Activated gamma-delta T cell treated with Interleukin-2 at 50 U/mL for 16 hours (primary cell): Measurements from ENCODE around the gene SLC25A27.
"Not testable (repeated sequence)": the region's sequence is repeated elsewhere in the genome, so short reads cannot be mapped to it uniquely, and the experiment has no call there.

Experiments
- DNase-seq: peaks from one replicate; pipeline ENCODE4 v3.0.0-alpha.2; 2020

The SLC25A27 gene, protein sequence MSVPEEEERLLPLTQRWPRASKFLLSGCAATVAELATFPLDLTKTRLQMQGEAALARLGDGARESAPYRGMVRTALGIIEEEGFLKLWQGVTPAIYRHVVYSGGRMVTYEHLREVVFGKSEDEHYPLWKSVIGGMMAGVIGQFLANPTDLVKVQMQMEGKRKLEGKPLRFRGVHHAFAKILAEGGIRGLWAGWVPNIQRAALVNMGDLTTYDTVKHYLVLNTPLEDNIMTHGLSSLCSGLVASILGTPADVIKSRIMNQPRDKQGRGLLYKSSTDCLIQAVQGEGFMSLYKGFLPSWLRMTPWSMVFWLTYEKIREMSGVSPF

DNA sequence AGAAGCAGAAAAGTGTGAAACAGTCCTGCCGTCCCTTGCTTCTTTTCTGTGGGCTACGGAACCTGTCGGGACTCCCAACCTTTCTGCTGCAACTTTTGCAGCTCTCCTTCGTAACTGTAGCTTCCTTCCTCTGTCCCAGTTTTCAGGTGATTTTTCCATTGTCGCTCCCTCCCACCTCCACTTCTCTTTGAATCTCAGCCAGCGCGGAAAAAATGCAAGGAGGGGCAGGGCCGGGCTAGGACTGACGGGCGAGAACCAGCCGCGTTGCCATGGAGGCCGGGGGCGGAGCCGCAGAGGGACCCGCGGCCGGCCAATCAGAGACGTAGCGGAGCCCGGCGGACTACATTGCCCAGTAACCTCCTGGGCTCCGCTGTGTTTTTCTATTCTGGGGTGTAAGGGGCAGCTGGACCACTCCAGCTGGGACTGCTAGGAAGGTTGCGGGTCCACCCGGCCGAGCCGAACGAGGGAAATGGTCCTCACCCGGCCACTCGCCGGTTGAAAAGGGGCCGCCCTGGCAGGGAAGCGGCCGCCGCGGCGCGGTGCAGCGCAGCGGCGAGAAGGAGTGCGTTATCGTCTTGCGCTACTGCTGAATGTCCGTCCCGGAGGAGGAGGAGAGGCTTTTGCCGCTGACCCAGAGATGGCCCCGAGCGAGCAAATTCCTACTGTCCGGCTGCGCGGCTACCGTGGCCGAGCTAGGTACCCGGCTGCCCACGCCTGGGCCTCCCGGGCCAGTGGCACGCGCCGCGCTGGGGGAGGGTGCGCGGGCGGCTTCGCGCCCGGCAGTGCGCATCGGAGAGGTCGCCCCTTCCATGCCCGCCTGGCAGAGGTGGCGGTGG is at the start of gene SLC25A27, which contains the start of gene CYP39A1:
Gene SLC25A27 (plus strand): TSS at position 373 of the 836 bp plus-strand sequence. CDS start 218 bp downstream, at position 591.
Gene CYP39A1 (minus strand): TSS at position 216 of the 836 bp plus-strand sequence. CDS start 236 bp downstream, outside the sequence.
- peak; percentile 70 for DNase-seq

DNA sequence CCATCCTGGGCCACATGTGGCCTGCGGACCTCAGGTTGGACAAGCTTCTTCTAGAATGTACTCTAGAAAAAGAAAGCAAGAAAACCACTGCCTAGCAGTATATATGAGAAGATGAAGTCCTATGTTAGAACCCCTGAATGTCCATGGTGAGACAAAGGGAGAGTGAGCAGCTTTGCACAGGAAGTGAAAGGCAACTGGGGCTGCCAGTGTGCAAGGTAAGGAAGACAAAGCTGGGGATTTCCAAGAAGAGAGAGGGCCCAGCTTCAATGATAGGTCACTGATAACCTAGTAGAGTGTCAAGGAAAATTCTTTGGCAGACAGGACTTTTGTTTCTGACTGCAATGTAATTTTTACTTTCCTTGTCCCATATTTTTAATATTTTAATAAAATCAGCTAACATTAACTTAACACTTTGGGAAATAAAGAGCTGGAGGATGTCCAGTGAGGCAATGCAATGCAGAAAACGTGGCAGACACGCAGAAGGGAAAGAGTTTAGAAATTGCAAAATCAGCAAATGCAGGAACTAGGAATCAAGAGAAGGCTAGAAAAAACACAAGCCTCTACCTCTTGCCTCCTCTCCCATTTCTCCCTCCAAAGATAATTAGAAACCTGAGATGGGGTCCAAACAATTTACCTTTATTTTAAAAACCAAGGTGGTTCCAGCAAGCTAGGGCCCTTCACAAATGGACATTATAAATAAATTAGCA is 47.5 kb upstream of the SLC25A27 start:
- DNase-seq = no peak

DNA sequence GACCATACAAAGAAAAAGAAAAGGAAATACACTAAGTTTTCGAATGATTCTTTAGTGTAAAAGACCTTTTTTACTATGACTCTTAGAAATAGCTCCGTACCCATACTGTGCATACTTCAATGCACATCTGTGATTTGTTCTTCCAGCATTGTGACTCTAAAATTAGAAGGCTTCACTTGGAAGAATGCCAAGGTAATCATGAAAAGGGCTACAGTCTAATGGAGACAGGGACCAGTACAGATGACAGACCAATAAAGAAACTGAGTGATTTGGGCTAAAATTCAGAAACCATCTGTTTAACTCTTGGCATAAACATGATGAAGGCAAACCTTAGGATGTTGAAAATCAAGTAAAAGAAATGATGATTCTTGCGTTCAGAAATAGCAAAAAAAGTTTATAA is 46.4 kb upstream of the SLC25A27 start:
- no peak for DNase-seq

DNA sequence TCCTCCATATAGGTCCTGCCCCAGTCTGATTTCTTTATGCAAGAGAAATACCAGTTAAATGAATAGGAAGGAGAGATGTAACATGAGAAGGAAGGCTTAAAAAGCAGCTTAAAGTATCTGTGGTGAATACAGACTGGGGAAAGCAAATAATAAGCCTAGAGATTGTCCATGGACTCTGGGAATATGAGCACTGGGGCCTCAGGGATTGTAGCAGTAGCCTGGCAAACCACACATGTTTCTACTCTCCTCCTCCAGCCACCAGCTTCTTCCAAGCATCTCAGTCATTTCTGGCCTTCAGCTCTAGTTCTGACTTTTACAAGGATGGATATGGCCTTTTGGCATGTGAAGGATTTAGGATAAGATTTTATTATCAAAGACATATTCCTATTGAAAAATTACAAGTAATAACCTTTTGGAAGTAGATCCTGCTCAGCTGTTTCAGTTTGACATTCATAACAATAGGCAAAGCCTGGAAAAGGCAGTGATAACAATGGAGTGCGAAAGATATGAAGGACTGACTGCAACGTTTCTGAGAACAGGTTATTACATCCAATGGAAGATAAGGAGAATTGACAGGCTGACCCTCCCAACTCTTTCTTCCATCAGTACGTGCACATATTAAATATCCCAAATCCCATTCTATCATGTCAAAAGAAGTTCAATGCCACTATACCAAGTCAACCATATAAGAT is 41.8 kb upstream of the SLC25A27 start:
- no peak for DNase-seq

DNA sequence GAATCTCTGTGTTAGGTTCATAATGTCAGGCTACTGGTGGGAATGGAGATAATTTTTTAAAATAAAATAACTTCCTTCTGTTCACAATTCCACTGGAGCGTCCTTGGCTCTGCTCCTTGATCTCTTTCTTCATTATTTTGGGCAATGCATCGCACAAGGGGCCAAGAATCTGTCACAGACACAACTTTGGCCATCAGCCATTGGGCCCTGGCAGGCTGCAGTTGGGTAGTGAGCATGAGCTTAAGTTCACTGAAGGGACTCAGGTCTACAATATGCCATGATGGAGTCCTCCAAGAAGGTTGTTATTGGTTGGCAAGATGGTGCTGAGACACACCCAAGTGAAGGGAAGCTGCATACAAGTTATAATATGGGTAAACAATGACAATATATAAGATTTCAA is 40.1 kb upstream of the SLC25A27 start:
- DNase-seq = no peak

DNA sequence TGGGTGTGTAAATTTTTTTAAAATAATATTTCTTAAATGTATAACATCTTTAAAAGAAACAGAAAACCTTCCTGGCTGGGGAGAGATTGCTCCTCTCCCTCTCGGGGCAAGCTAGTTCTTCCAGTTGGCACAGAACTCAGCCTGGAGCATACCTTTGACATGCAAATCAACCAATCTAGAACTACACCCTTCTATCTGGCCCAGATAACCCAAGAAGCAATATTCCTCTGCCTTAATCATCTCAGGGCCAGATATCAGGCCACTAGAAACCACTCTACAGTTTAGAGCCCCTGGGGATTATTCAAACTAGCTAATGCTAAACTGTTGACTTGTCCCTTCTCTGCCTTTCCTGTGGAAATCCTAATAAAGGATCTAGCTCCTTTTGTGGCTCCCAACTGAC is 34.0 kb upstream of the SLC25A27 start:
- no peak for DNase-seq

DNA sequence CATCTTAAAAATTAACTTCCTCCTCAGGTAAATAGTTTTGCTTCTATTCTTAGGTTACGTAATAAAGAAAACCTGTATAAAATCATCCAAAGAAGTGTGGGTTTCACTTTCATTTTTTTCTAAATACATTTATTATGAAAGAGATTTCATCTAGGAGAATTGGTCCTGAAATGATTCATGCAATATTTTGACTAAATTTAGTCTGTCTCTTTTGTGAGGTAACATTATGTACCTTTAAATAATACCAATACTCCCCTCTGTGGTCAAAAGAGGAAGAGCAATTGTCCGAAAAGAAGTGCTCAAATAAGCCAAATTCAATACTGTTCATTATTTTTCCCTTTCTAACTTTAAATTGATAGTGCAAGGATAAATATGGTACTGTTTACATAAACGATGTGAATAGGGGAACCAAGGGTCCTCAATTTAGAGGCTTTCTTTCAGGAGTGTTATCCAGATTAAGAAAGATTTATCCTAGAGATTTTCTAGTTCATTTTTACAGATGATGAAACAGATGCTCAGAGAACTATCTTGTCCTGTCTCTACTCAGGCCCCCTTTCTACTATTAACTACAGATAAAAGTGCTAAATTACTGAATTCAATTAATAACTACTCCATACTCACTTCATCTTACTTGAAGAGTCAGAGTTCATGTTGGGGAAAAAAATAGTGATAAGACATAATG is 26.4 kb upstream of the SLC25A27 start:
- no peak for DNase-seq

DNA sequence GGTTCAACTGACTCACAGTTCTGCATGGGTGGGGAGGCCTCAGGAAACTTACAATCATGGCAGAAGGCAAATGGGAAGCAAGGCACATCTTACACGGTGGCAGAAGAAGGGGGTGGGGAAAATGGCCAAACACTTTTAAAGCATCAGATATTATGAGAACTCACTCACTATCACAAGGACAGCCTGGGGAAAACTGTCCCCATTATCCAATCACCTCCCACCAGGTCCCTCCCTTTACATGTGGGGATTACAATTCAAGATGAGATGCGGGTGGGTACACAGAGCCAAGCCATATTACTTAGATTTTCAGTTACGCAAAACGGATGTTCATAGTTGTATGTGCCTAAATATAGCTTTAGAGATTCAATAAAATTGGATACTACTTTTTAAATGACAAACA is 25.8 kb upstream of the SLC25A27 start:
- no peak for DNase-seq

DNA sequence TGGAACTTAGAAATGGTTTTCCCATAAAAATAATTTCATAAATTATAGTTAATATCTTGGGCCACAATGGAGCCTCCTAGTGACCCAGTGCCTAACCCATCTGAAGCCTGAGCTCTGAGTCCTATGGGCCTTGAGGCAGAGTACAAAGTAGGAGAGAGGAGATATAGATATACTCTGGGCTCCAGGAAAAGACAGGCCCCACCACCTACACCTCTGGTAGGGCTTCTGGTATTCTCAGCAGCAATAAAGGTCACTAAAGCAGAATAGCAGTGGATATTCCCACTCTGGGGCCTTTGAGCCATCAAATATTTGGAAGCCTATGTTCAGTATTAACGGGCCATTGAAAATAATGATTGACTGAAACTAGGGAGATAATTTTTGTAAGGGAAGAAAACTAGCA is 24.3 kb upstream of the SLC25A27 start:
- DNase-seq = no peak

DNA sequence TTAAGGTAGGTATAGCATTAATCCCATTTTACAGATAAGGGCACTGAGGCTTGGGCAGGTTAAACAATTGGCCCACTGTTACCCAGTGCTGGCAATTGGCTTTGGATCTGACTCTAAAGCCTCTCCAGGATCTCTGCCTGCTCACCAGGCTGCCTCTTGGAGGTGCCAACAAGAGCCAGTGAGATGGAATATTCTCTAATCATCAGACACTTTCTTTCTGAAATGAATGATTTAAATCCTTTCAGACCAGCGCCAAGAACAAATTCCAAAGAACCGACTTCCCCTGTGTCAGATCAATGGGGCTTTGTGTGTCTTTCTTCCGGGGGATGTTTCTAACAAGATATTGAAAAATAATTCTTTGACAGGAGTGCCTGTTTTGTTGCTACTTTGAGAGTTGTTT is 23.8 kb upstream of the SLC25A27 start:
- no peak for DNase-seq

DNA sequence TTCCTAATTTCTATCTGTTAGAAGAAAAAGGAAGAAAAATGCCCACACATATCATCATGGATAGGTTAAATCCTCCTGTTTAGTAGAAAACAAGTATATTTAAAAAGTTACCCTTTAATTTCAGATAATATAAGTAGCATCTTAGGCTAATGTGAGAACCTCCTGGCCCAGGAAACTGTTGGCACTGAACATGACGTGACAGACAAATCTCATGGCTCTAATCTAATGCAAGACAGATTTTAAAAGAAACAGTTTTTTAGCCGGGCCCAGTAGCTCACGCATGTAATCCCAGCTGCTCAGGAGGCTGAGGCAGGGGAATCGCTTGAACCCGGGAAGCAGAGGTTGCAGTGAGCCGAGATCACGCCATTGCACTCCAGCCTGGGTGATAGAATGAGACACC is 23.1 kb upstream of the SLC25A27 start:
- DNase-seq = no peak

DNA sequence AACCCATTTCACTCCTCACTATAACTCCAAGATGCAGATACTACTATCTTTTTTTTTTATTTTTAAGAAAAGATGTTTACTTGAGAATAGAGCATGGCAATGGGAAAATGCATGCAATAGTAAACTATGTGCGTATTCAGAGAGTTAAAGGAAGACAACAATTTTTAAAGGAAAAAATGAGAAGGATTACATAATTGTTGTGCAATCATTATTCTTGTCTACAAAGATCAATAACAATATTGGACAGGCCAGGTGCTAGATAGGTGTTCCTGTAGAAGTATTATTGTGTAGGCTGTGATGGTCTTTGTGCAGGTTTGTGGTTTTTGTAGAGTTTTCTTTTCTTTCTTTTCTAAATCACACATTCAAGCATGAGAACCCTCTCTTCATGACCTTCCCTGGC is 20.7 kb upstream of the SLC25A27 start:
- DNase-seq = no peak

DNA sequence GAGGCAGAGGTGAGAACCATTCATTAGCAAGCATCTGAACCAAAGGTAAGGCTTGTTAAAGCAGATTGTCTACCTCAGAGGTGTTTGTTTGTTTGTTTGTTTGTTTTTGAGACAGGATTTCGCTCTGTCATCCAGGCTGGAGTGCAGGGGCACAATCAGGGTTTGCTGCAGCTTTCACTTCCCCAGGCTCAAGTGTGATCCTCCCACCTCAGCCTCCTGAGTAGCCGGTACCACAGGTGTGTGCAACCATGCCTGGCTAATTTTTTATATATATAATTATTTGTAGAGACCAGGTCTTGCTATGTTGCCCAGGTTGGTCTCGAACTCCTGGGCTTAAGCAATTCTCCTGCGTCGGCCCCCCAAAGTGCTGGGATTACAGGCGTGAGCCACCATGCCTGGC is 17.3 kb upstream of the SLC25A27 start:
- DNase-seq = no peak

DNA sequence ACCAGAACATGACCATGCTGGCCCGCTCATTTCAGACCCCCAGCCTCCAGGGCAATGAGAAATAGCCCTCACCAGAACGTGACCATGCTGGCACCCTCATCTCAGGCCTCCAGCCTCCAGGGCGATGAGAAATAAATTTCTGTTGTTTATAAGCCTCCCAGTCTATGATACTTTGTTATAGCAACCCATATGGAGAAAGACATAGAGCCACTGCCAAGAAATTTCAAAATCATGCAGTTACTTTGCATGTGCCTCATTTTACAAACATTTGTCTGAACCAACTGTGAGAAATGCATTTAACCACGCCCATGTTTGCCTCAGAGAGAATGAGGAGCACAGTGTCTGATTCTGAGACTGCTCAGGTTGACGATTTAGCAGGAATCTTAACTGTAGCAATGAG is 15.6 kb upstream of the SLC25A27 start:
- no peak for DNase-seq

DNA sequence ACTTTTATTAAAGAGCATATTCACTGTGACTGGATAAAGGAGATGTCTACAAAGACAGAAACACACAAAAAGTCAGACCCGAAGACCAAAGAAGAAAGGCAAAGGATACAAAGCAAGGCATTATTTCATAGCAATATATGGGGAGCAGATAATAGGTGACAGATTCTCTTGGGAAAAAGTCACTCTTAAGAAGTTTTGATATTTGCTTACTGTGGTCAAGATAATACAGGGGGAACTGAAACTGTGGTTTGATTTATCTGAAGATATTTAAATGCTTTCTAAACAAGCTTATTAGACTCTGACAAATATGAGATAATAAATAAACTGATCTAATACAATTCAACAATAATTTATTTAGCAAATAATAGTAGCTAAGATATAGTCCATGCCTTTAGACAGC is 14.8 kb upstream of the SLC25A27 start:
- DNase-seq = no peak

DNA sequence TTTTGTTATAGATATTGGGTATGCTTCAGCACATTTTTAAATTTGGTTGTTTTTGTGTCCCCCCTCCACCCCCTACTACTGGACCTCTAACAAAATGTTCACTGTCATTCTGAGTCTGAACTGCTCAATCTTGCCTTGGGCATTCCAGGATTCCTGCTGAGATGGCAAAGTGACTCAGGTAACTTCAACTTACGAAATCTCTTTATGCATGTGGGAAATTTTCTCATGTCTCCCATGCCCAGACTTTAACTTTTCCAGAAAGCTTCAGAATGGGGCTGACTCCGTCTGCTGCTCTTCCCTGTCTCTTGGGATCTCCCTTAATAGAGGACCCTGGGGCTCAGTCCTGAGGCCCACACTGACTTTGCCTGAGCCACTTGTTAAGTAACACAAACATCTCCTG is 14.1 kb upstream of the SLC25A27 start:
- DNase-seq = no peak

DNA sequence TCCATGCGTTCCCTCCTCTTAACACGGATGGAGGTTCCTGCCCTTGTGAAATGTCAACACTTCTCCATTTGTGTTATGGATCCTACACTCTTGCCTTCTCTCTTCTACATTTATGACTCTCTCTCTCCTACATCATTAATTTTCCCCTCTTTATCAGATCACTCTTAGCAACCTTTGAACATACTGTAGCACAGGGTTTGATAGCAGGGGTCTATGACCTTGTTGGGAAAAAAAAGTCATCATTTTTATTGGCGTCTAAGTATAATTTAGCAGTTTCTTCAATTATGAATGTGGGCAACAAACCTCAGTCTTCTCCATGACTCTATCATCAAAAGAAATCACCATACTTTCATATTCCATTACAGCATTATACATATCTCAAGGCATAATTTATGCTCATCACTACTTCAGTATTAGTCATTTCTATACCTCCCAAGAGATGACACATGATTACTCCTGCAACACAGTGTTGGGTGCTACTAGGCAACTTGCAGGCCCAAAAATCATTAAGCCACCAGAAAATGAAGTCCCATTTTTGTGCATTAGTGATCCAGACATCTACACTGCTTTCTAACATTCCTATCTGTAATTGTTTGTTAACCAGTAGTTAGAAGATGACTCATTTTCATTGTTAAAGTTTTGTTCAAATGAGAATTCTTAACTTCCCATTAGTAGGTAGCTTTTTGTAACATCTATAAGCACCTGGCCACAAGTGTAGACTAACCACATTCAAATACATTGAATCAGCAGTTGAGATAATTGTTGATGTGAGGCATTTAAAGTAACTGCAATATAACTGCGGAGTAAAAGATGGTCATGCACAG is 9.6 kb upstream of the SLC25A27 start:
- DNase-seq = no peak

DNA sequence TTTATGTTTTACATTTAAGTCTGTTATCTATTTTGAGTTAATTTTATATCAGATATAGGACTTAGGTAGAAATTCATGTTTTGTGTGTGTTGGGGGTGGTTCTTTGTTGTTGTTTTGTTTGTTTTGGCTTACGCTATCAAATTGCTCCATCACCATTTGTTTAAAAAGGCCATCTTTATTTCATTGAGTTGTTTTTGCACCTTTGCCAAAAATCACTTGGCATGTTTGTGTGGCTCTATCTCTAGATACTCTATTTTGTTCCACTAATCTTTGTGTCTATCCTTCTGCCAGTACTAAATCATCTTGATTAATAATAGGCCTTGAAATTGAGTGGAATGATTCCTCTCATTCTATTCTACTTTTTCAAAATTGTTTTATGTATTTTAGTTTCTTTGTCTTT is 7.5 kb upstream of the SLC25A27 start:
- no peak for DNase-seq

DNA sequence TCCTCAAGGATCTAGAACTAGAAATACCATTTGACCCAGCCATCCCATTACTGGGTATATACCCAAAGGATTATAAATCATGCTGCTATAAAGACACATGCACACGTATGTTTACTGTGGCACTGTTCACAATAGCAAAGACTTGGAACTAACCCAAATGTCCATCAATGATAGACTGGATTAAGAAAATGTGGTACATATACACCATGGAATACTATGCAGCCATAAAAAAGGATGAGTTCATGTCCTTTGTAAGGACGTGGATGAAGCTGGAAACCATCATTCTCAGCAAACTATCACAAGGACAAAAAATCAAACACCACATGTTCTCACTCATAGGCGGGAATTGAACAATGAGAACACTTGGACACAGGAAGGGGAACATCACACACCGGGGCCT is 4.7 kb upstream of the SLC25A27 start:
- not testable (repeated sequence) for DNase-seq

DNA sequence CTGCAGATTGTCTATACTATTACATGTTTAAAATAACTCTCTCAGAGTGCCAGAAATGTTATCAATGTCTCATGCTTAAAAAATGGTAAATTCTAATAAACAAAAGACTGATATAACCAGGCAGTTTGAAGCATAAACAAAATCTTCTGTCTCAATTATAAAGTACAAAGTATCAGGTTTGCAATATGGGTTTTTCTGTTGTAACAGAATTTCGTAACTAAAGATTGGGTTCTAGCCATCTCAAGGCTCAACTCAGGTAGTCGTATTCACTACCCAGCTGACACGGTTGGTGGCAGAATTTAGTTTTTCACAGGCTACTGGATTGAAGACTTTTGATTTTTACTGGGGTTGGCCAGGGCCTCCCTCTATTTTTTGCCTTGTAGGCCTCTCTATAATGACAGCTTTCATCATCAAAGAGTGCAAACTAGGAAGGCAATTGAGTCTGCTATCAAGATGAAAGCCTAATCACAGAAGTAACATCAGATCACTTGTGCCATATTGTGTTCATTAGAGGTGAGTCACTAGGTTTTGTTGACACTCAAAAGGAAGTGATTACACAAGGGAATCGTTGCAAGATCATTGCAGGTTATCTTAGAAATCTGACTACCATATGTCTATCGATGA is 3.8 kb upstream of the SLC25A27 start:
- no peak for DNase-seq

DNA sequence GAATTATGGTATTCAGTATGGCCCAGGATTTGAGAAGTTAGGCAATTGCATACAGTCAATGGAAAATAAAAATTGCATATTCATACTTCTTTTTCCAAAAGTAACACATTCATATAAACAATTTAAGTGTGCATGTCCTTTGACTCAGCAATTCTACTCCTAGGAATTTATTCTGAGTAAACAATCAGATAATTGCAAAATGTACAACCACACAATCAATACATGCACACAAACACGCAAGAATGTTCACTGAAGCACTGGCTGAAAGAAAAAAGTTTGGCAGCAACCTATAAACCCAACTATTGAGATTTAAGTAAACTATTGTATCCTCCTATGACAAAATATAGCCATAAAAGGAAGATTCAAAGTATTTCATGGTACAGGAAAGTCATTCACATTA is 1.8 kb upstream of the SLC25A27 start:
- DNase-seq = no peak
